HCEC 1CT (cell line): ENCODE data around the gene ABLIM1.

Source experiments
- DNase-seq: peaks from one replicate; pipeline ENCODE4 v3.0.0-alpha.2; 2017

The ABLIM1 gene

GRCh38 chr10:114616103-114616502 lies 42.0 kb downstream of the ABLIM1 start:
- DNase-seq, result no peak

- no peak for DNase-seq
Observed at GRCh38 chr10:114615600-114616007, 42.5 kb downstream of the ABLIM1 start.

GRCh38 chr10:114613237-114613979 lies 44.7 kb downstream of the ABLIM1 start:
- DNase-seq, result no peak

GRCh38 chr10:114611617-114612016 lies 46.5 kb downstream of the ABLIM1 start:
- no peak for DNase-seq

GRCh38 chr10:114609518-114610426 lies 48.3 kb downstream of the ABLIM1 start:
- DNase-seq, result no peak

GRCh38 chr10:114607358-114607998 lies 50.6 kb downstream of the ABLIM1 start:
- no peak for DNase-seq

GRCh38 chr10:114605155-114605797 lies 52.8 kb downstream of the ABLIM1 start:
- DNase-seq, result no peak

- no peak for DNase-seq
Observed at GRCh38 chr10:114604357-114605130, 53.5 kb downstream of the ABLIM1 start.

- DNase-seq, result no peak
Observed at GRCh38 chr10:114603948-114604347, 54.1 kb downstream of the ABLIM1 start.

- no peak for DNase-seq
Observed at GRCh38 chr10:114603303-114603702, 54.8 kb downstream of the ABLIM1 start.

GRCh38 chr10:114600057-114600456 lies 58.0 kb downstream of the ABLIM1 start:
- no peak for DNase-seq

- no peak for DNase-seq
Observed at GRCh38 chr10:114596793-114597192, 61.3 kb downstream of the ABLIM1 start.

- DNase-seq, result no peak
Observed at GRCh38 chr10:114593816-114594468, 64.1 kb downstream of the ABLIM1 start.

GRCh38 chr10:114593240-114593792 lies 64.8 kb downstream of the ABLIM1 start:
- no peak for DNase-seq

- no peak for DNase-seq
Observed at GRCh38 chr10:114590993-114591392, 67.1 kb downstream of the ABLIM1 start.

- DNase-seq, result no peak
Observed at GRCh38 chr10:114584419-114584818, 73.7 kb downstream of the ABLIM1 start.

GRCh38 chr10:114581071-114581470 lies 77.0 kb downstream of the ABLIM1 start:
- no peak for DNase-seq

- DNase-seq, result peak; percentile 2
Observed at GRCh38 chr10:114577133-114577532, 80.9 kb downstream of the ABLIM1 start.

- DNase-seq, result no peak
Observed at GRCh38 chr10:114576716-114577115, 81.4 kb downstream of the ABLIM1 start.

GRCh38 chr10:114576132-114576487 lies 82.0 kb downstream of the ABLIM1 start:
- no peak for DNase-seq

GRCh38 chr10:114575417-114576131 lies 82.5 kb downstream of the ABLIM1 start:
- no peak for DNase-seq
